Neuronal stem cell (in vitro differentiated cells): ENCODE data around the gene ATXN10.

Experiments used
- DNase-seq: peaks from one replicate; pipeline ENCODE4 v3.0.0-alpha.2; 2013; ENCODE audit warnings: low spot score
- H2AFZ ChIP-seq: one replicate; pipeline ENCODE4 v1.6.1; 2013; ENCODE audit warnings: mild to moderate bottlenecking, low read length, inconsistent platforms
- H2AK5ac ChIP-seq: 2 replicates; pipeline ENCODE4 v1.6.1; 2013; ENCODE audit warnings: low read depth, mild to moderate bottlenecking, inconsistent platforms, low read length, moderate library complexity, mixed read lengths
- H2BK120ac ChIP-seq: 2 replicates; pipeline ENCODE4 v1.6.1; 2013; ENCODE audit warnings: low read depth, mild to moderate bottlenecking, inconsistent platforms, low read length, moderate library complexity, mixed read lengths
- H2BK12ac ChIP-seq: one replicate; pipeline ENCODE4 v1.6.1; 2013; ENCODE audit warnings: low read length, inconsistent platforms
- H2BK15ac ChIP-seq: 2 replicates; pipeline ENCODE4 v1.6.1; 2013; ENCODE audit warnings: mild to moderate bottlenecking, low read length, inconsistent platforms, mixed read lengths
- H2BK5ac ChIP-seq: one replicate; pipeline ENCODE4 v1.6.1; 2013; ENCODE audit warnings: inconsistent platforms, mild to moderate bottlenecking, low read length, moderate library complexity
- H3K14ac ChIP-seq: one replicate; pipeline ENCODE4 v1.6.1; 2013; ENCODE audit warnings: low read length, inconsistent platforms
- H3K18ac ChIP-seq: 2 replicates; pipeline ENCODE4 v1.6.1; 2013; ENCODE audit warnings: low read length, inconsistent platforms
- H3K23ac ChIP-seq: 2 replicates; pipeline ENCODE4 v1.6.1; 2013; ENCODE audit warnings: low read depth, mild to moderate bottlenecking, mixed read lengths, low read length, inconsistent platforms; ENCODE audit not compliant: poor library complexity
- H3K27ac ChIP-seq: replicated peaks from 3 replicates; pipeline ENCODE4 v1.5.1; 2013; ENCODE audit warnings: low read length, inconsistent platforms
- H3K27me3 ChIP-seq, 3 experiments: 2 replicates each; pipeline ENCODE4 v1.6.1; 2013; ENCODE audit warnings: low read length in 3 of 3, mild to moderate bottlenecking in 2 of 3, inconsistent platforms in 1 of 3, low read depth in 1 of 3, mixed read lengths in 1 of 3, moderate library complexity in 1 of 3; ENCODE audit not compliant: control insufficient read depth in 3 of 3, insufficient read depth in 3 of 3
- H3K36me3 ChIP-seq, 2 donors: replicated peaks in 1 of 2; 2 replicates each; pipeline ENCODE4 v1.6.1; 2013; ENCODE audit warnings: low read length in 2 of 2; ENCODE audit not compliant: control insufficient read depth in 2 of 2, insufficient read depth in 2 of 2
- H3K4ac ChIP-seq: 2 replicates; pipeline ENCODE4 v1.6.1; 2013; ENCODE audit warnings: inconsistent platforms, mild to moderate bottlenecking, low read length, moderate library complexity
- H3K4me1 ChIP-seq, 2 donors: 1 replicate in 1 of 2; 2 replicates in 1 of 2; pipeline ENCODE4 v1.6.1; 2013; ENCODE audit warnings: low read length in 2 of 2, low read depth in 1 of 2; ENCODE audit not compliant: control insufficient read depth in 2 of 2, insufficient read depth in 1 of 2
- H3K4me2 ChIP-seq: one replicate; pipeline ENCODE4 v1.6.1; 2013; ENCODE audit warnings: mild to moderate bottlenecking, low read length, inconsistent platforms; ENCODE audit not compliant: insufficient read depth, poor library complexity, severe bottlenecking
- H3K4me3 ChIP-seq, 2 donors: 2 replicates each; pipeline ENCODE4 v1.5.1; 2013; ENCODE audit warnings: low read length in 2 of 2, mild to moderate bottlenecking in 2 of 2, inconsistent platforms in 1 of 2, moderate library complexity in 1 of 2
- H3K79me1 ChIP-seq: one replicate; pipeline ENCODE4 v1.6.1; 2013; ENCODE audit warnings: low read depth, mild to moderate bottlenecking, inconsistent platforms, low read length, moderate library complexity
- H3K9ac ChIP-seq: one replicate; pipeline ENCODE4 v1.6.1; 2013; ENCODE audit warnings: mild to moderate bottlenecking, low read depth, low read length, inconsistent platforms; ENCODE audit not compliant: poor library complexity
- H3K9me3 ChIP-seq, 2 donors: replicated peaks in 1 of 2; 2 replicates each; pipeline versions ENCODE3 to v1.6.1; 2013; ENCODE audit warnings: low read length in 2 of 2, mild to moderate bottlenecking in 2 of 2, inconsistent platforms in 1 of 2, low read depth in 1 of 2, mixed read lengths in 1 of 2, moderate library complexity in 1 of 2; ENCODE audit not compliant: control insufficient read depth in 2 of 2, insufficient read depth in 1 of 2
- H4K8ac ChIP-seq: one replicate; pipeline ENCODE4 v1.6.1; 2013; ENCODE audit warnings: low read depth, mild to moderate bottlenecking, inconsistent platforms, low read length, moderate library complexity
- H4K91ac ChIP-seq: one replicate; pipeline ENCODE4 v1.6.1; 2013; ENCODE audit warnings: low read length, low read depth, mild to moderate bottlenecking, inconsistent platforms; ENCODE audit not compliant: poor library complexity
- WGBS, 2 donors: extraction: QIAGEN DNeasy Blood & Tissue Kit; methylation state at CpG; one replicate each; pipeline ENCODE4 v1.1.7; 2013; ENCODE audit warnings: missing lambda C conversion rate in 2 of 2, mixed read lengths in 1 of 2; ENCODE audit not compliant: insufficient read length in 2 of 2, insufficient replicate concordance in 1 of 2; ENCODE audit errors: extremely low coverage in 2 of 2; 5-methylcytosine and 5-hydroxymethylcytosine counted together

ATXN10 gene

GRCh38 chr22:45883811-45884170, 212.2 kb downstream of the ATXN10 start:
- H3K9ac ChIP-seq, result no peak overlapping the region
- H3K27ac ChIP-seq, result no peak overlapping the region
- no peak overlapping the region for H4K8ac ChIP-seq
- DNase-seq, result no peak
- no peak overlapping the region for H2AFZ ChIP-seq
- H2BK12ac ChIP-seq, result no peak overlapping the region
- no peak overlapping the region for H3K14ac ChIP-seq
- no peak overlapping the region for H4K91ac ChIP-seq
- H3K9me3 ChIP-seq, result peaks cover 0 to 6% of the 10 kb centered on the region in 2 donors
- peaks cover 0 to 2% of the 10 kb centered on the region in 2 donors for H3K36me3 ChIP-seq
- no peak overlapping the region for H3K23ac ChIP-seq
- H3K4me2 ChIP-seq, result no peak overlapping the region
- no peak overlapping the region for H3K4me3 ChIP-seq
- H3K79me1 ChIP-seq, result peaks cover 5% of the 10 kb centered on the region
- no peak overlapping the region for H2BK120ac ChIP-seq
- peaks cover 46 to 53% of the 10 kb centered on the region in 2 donors for H3K4me1 ChIP-seq
- peak overlapping the region; percentile 95 for H3K18ac ChIP-seq
- H2BK5ac ChIP-seq, result no peak overlapping the region
- H2AK5ac ChIP-seq, result peak overlapping the region; percentile 100
- peaks cover 0 to 47% (median 3%) of the 10 kb centered on the region in 3 experiments for H3K27me3 ChIP-seq
- no CpG with 5 or more reads among the region's 8 CpGs for WGBS, 2 donors
- peak overlapping the region; percentile 100 for H2BK15ac ChIP-seq
- H3K4ac ChIP-seq, result no peak overlapping the region

- peaks cover 0 to 6% of the 10 kb centered on the region in 2 donors for H3K9me3 ChIP-seq
- no peak overlapping the region for H3K27ac ChIP-seq
- peaks cover 0 to 43% (median 3%) of the 10 kb centered on the region in 3 experiments for H3K27me3 ChIP-seq
- peak overlapping the region; percentile 100 for H2AK5ac ChIP-seq
- H3K36me3 ChIP-seq, result peaks cover 0 to 2% of the 10 kb centered on the region in 2 donors
- peak overlapping the region; percentile 94 for H2BK120ac ChIP-seq
- peak overlapping the region; percentile 87 for H2BK5ac ChIP-seq
- H2BK15ac ChIP-seq, result peak overlapping the region; percentile 100
- peak overlapping the region; percentile 97 for H3K14ac ChIP-seq
- no CpG with 5 or more reads among the region's 27 CpGs for WGBS, 2 donors
- no peak overlapping the region for H4K8ac ChIP-seq
- peak overlapping the region; percentile 95 for H3K18ac ChIP-seq
- DNase-seq, result no peak
- peak overlapping the region; percentile 71 for H3K23ac ChIP-seq
- H3K79me1 ChIP-seq, result peaks cover 6% of the 10 kb centered on the region
- peak overlapping the region; percentile 76 for H3K9ac ChIP-seq
- peak overlapping the region; percentile 61 for H3K4ac ChIP-seq
- H3K4me1 ChIP-seq, result peaks cover 48 to 55% of the 10 kb centered on the region in 2 donors
- peak overlapping the region; percentile 85 for H4K91ac ChIP-seq
- peak overlapping the region; percentile 98 for H2BK12ac ChIP-seq
- H2AFZ ChIP-seq, result no peak overlapping the region
- no peak overlapping the region for H3K4me3 ChIP-seq
- H3K4me2 ChIP-seq, result no peak overlapping the region
Measured at GRCh38 chr22:45884201-45885062, 212.8 kb downstream of the ATXN10 start.

DNA sequence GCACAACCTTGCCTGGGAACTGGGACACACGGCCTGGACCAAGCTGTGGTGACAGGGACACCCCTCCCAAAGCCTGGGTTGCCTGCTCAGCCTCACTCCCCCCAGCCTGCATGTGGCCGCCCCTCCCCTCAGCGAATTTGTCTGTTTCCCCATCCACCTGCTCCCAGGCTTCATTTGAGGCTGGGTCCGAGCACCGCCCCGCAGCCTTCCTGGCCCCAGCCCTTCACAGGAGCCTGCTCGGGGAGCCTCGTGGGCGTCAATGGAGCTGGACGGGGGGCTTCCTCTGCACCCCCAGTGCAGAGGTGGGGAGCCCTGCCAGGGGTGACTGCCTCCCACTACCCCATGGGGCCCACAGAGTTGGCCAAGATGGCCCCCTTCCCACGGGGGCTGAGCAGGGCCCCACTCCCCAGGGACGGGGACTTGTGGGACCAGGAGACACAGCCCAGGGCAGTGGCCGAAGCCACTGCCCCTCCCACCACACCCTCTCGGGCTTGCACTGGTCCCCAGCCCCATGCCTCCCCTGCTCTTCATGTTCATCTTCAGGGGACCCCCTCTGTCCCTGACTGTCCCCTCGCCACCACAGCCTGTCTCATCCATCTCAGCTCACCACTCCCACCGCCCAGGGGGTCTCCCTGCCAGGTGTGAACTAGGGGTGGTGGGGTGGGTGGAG, 213.7 kb downstream of the ATXN10 start:
- H2BK15ac ChIP-seq, result peak overlapping the region; percentile 100
- peaks cover 0 to 6% of the 10 kb centered on the region in 2 donors for H3K9me3 ChIP-seq
- H2BK12ac ChIP-seq, result peak overlapping the region; percentile 98
- WGBS, 2 donors, result no CpG with 5 or more reads among the region's 16 CpGs
- peaks cover 0 to 35% (median 3%) of the 10 kb centered on the region in 3 experiments for H3K27me3 ChIP-seq
- peak overlapping the region; percentile 61 for H3K4ac ChIP-seq
- peaks cover 0 to 2% of the 10 kb centered on the region in 2 donors for H3K36me3 ChIP-seq
- H2AFZ ChIP-seq, result peak overlapping the region; percentile 91
- H3K23ac ChIP-seq, result no peak overlapping the region
- peak overlapping the region; percentile 38 for H3K14ac ChIP-seq
- H3K18ac ChIP-seq, result peak overlapping the region; percentile 96
- H2AK5ac ChIP-seq, result peak overlapping the region; percentile 100
- DNase-seq, result no peak
- no peak overlapping the region for H3K27ac ChIP-seq
- H3K4me2 ChIP-seq, result no peak overlapping the region
- H4K91ac ChIP-seq, result no peak overlapping the region
- H2BK120ac ChIP-seq, result peak overlapping the region; percentile 100
- H3K79me1 ChIP-seq, result peaks cover 6% of the 10 kb centered on the region
- H4K8ac ChIP-seq, result peak overlapping the region; percentile 65
- H3K4me1 ChIP-seq, result peaks cover 44 to 52% of the 10 kb centered on the region in 2 donors
- peak overlapping the region; percentile 21 for H3K9ac ChIP-seq
- no peak overlapping the region for H3K4me3 ChIP-seq
- H2BK5ac ChIP-seq, result peak overlapping the region; percentile 87
